Motor neuron (in vitro differentiated cells): Measurements from ENCODE around the gene USP33. TPM values are rescaled to one million over a fixed set of nuclear protein-coding genes. Genes with fewer than 3 reads are reported as not detected.
"Not testable (repeated sequence)": the region's sequence is repeated elsewhere in the genome, so short reads cannot be mapped to it uniquely, and the experiment has no call there.

ENCODE experiments used
- ATAC-seq, 8 experiments: fragments of 200-7000 bp; cut with Tn5 transposase; replicated peaks in 6 of 8; 2 replicates each; pipeline ENCODE4 v1.8.0; 2021; ENCODE audit warnings: mild to moderate bottlenecking in 8 of 8, moderate library complexity in 8 of 8
- H3K27ac ChIP-seq, 2 donors: fragments of 250-450 bp; sonication (Bioruptor Pico); 2 replicates each; pipeline ENCODE4 v1.9.0; 2021; ENCODE audit warnings: antibody characterized with exemption in 2 of 2, mild to moderate bottlenecking in 2 of 2, moderate library complexity in 1 of 2
- H3K4me1 ChIP-seq, 2 donors: fragments of 250-450 bp; sonication (Bioruptor Pico); replicated peaks in 1 of 2; 2 replicates each; pipeline ENCODE4 v1.6.1; 2021; ENCODE audit warnings: antibody characterized with exemption in 2 of 2, mild to moderate bottlenecking in 2 of 2, moderate library complexity in 1 of 2
- H3K4me3 ChIP-seq, 5 donors: fragments of 250-450 bp; sonication (Bioruptor Pico); 2 replicates each; pipeline ENCODE4 v1.9.0; 2021; ENCODE audit warnings: antibody characterized with exemption in 5 of 5, mild to moderate bottlenecking in 5 of 5, moderate library complexity in 4 of 5
- WGBS, 10 experiments: fragments of 450-650 bp; shearing (Covaris generic); methylation state at CpG; one replicate each; pipeline ENCODE4 v1.0.0; 2022; 5-methylcytosine and 5-hydroxymethylcytosine counted together
- in situ Hi-C, 9 experiments: fragments of 400-800 bp; cut with MboI; loops; one replicate each; pipeline ENCODE4 v1.15.0; 2021; ENCODE audit warnings: low sequenced_read_pairs in 9 of 9, low pct_unique_long_range_greater_than_20kb in 2 of 9; ENCODE audit not compliant: unreplicated experiment in 9 of 9
- total RNA-seq, 8 experiments: library from RNA; unstranded; fragments of 300-600 nt; gene quantifications; 2 replicates each; pipeline versions ENCODE4 v1.2.3 to v1.2.4, GENCODE V29; 2022

USP33 gene
- total RNA-seq = 100 to 1,000 TPM in 2 of 8 experiments, 10 to 100 TPM in 6; 44.5 to 103 (median 86.3) TPM

DNA sequence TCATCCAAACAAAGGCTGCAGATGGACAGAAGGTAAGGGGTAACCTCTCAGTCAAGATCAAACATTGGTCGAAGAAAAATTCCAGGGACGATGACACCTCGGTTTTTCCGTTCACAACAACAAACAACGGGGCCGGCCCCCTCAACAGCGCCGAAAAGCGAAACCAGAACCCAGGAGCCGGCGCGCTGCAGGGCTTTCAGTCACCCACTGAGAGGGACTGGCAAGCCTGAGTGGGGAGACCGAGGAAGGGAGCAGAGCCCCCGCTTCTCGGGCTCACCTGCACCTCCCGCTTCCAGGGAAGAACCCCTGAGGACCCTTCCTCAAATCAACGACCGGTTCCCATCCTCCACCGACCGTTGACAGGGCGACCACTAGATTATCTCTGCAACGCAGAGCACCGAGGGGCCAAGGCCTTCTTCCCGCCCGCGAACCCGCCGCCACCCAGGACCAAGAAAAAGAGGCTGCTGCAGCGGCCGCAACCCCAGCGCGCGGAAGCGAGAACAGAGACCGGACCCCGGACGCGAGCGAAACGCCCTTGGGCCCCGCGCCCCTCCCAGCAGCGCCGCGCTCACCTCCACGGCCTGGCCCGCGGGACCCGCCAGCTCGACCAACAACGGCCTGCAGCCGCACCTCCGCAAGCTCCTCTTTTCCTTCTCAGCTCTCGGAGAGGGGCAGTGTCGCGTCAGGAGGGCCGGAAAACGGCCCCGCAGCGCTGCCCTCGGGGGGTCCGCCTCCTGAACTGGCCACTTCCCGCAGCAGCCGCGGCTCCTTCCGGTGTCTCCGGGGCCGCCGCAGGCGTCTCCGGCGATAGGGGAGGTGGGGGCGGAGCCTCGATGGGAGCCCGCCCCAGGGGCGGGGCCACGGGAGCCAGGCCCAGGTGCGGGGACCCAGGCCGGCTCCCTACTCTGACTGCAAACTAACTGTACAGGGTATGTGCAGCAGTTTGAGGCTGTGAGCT is at the start of gene USP33:
TSS of gene USP33 (minus strand) at position 782 of the 958 bp plus-strand sequence. CDS start 18,155 bp downstream, outside the sequence.
- WGBS, 10 experiments = 0 to 2% (median 0%) methylated on average over 1 to 40 of the region's 79 CpGs; no CpG with 5 or more reads in 2 of the 10 experiments
- Histone ChIP-seq H3K4me1 (peaks cover 6 to 16% of the 10 kb centered on the region in 2 donors), H3K27ac (peak within 1 kb of the TSS; percentile 80 to 87), H3K4me3 (peak within 1 kb of the TSS; percentile 77 to 95 (median 80))
- in situ Hi-C loops = no loop called here
- peak; percentile 82 to 98 (median 96) for ATAC-seq

DNA sequence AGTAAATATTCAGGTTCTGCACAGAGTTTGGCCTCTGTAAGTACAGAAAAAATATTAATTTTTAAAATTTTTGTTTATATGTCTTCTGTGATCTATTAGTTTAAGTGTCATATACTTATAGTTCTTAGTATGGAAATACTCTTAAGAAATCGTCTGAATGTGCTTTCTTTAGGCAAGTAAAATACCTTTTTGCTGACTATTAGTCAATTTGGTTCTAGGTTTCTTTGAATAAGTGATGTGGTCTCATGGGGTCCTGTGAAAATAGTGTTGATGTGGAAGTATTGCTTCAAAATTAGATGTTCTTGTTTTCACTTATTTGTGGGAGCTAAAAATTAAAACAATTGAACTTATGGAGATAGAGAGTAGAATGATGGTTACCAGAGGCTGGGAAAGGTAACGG is 43.7 kb upstream of the USP33 start:
- no peaks in the 10 kb centered on the region for H3K4me1 ChIP-seq

DNA sequence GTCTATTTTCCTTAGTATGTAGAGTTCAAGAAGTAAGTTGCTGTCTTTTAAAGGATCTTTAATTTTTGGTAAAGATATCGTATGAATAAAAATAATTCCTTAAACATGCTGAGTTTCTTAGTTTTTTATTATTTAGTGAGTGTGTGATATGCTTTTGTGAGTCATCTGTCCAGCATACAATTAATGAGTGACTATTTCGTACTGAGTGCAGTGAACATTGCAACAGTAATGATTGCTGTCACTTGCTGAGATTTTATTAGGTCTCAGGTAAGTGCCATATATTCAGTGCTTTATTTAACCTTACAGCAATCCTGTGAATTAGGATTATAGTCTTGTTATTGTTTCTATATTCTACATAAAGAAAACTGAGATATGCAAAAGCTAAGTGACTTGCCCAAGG is 42.4 kb upstream of the USP33 start:
- Histone ChIP-seq H3K4me3 (no peak overlapping the region), H3K27ac (no peak overlapping the region), H3K4me1 (no peaks in the 10 kb centered on the region)
- in situ Hi-C loops = no loop called here
- ATAC-seq = no peak
- WGBS, 10 experiments = 79 to 100% (median 100%) methylated on average over 1 to 2 of the region's 2 CpGs

More for the DNA sequence above, 43.7 kb upstream of the USP33 start:
- ATAC-seq = no peak
- H3K4me3 ChIP-seq = no peak overlapping the region
- WGBS, 10 experiments = 50 to 100% (median 91%) methylated on average over 1 to 2 of the region's 2 CpGs; no CpG with 5 or more reads in 1 of the 10 experiments
- in situ Hi-C loops = no loop called here
- no peak overlapping the region for H3K27ac ChIP-seq

DNA sequence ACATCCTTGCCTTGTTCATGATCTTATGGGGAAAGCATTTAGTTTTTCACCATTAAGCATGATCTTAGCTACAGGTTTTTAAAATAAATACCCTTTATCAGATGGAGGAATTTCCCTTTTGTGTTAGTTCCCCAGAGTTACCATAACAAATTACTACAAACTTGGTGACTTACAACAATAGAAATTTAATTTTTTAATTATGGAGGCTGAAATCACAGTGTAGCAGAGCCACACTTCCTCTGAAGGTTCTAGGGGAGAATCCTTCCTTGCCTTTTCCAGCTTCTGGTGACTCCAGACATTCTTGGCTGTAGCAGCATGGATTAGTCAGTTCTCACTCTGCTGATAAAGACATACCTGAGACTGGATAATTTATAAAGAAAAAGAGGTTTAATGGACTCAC is 38.3 kb upstream of the USP33 start:
- no peak for ATAC-seq
- in situ Hi-C loops = no loop called here
- H3K4me3 ChIP-seq = no peak overlapping the region
- H3K27ac ChIP-seq = no peak overlapping the region
- H3K4me1 ChIP-seq = no peaks in the 10 kb centered on the region

DNA sequence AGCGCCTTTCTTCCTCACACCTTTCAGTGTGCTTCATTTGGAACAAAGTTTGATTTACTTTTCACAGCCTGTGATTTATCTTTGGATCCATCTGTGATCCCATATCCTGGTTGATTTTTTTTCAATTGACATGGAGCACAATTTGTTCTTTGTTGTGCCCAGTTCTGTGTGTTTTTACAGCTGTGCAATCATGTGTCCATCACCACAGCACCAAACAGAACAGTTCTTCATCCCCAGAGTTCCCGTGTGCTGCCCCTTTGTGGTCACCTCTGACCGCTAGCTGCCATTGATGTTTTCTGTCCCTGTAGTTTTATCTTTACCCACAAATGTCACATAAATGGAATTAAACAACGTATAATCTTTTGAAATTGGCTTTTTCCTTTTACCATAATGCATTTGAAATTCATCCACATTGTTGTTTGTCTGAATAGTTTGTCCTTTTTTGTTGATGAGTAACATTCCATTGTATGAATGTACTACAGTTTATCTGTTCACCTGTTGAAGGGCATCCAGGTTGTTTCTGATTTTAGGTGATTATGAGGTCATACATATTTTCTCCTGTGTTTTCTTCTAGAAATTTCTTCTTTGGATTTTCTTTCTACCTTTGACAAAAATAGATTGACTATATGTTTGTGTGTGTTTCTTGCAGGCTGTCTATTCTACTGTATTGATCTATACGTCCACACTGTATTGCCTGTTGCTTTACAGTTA is 37.2 kb upstream of the USP33 start:
- Histone ChIP-seq H3K4me3 (no peak overlapping the region), H3K27ac (no peak overlapping the region), H3K4me1 (no peaks in the 10 kb centered on the region)
- no peak for ATAC-seq
- in situ Hi-C loops = no loop called here
- WGBS, 10 experiments = 79 to 100% (median 91%) methylated on average over 1 to 5 of the region's 5 CpGs

DNA sequence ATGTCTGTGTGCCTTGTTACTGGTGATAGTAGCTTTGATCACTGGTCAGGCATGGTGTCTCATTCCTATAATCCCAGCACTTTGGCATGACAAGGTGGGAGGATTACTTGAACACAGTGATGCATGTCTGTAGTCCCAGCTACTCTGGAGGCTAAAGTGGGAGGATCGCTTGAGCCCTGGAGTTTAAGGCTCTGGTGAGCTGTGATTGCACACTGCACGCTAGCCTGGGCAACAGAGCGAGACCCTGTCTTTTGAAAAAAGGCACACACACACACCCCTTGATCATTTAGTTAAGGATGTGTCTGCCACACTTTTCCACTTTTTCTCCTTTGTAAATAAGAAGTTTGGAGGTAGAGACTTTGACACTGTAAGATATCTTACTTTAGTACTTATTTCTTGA is 34.9 kb upstream of the USP33 start:
- no peaks in the 10 kb centered on the region for H3K4me1 ChIP-seq
- in situ Hi-C loops = no loop called here
- no peak for ATAC-seq
- no peak overlapping the region for H3K27ac ChIP-seq
- 83 to 100% (median 100%) methylated on average over 1 to 3 of the region's 3 CpGs; no CpG with 5 or more reads in 3 of the 10 experiments for WGBS, 10 experiments
- no peak overlapping the region for H3K4me3 ChIP-seq

DNA sequence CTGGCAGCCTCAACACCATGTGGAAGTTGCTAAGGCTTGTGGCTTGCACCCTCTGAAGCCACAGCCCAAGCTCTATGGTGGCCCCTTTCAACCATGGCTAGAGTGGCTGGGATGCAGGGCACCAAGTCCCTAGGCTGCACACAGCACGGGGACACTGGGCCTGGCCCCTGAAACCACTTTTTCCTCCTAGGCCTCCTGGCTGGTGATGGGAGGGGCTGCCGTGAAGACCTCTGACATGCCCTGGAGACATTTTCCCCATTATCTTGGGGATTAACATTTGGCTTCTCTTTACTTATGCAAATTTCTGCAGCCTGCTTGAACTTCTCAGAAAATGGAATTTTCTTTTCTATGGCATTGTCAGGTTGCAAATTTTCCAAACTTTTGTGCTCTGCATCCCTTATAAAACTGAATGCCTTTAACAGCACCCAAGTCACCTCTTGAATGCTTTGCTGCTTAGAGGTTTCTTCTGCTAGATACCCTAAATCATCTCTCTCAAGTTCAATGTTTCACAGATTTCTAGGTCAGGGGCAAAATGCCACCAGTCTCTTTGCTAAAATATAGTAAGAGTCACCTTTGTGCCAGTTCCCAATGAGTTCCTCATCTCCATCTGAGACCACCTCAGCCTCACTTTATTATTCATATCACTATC is 26.6 kb upstream of the USP33 start:
- H3K4me1 ChIP-seq, in situ Hi-C loops, H3K4me3 ChIP-seq, H3K27ac ChIP-seq, ATAC-seq: not testable (repeated sequence)
- 29 to 100% (median 90%) methylated on average over 1 to 2 of the region's 2 CpGs; no CpG with 5 or more reads in 3 of the 10 experiments for WGBS, 10 experiments

DNA sequence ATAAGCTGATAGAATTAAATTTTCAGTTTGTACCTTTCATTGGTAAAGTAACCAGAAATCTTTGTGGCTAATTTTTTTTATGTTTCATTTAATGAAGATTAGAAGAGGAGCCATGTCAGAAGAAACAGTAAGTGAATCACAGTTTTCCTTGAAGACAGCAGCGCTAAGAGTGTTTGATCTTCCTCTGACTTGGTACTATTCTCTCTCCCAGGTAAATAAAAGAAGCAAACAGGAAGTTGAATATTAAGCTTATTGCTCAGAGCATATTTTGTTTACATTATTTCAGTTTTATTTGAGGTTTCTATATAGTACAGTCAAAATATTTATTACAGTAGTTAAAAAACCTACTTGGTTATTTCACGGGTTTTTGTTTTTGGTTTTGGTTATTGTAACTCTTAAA is 23.5 kb upstream of the USP33 start:
- Histone ChIP-seq H3K4me3 (no peak overlapping the region), H3K27ac (no peak overlapping the region), H3K4me1 (peaks cover 3 to 15% of the 10 kb centered on the region in 2 donors)
- ATAC-seq = no peak
- WGBS, 10 experiments = 71 to 100% (median 93%) methylated on average over 1 to 2 of the region's 2 CpGs
- in situ Hi-C loops = no loop called here

DNA sequence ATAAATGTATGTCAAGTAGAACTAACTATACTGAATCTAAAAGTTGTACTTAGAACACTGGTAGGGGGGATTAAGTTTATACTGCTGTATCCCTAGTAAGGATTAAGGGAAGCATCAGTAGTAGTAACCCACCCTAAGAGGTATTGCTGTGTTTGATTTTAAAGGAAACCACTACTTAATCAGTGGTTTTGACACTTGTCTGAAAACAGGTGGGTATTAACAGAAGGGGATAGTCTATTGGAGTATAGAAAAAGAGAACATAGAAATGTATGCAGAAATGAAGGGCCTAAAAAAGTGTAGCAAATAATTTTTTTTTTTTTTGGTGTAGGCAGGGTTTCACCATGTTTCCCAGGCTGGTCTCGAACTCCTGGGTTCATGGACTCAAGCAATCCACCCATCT is 22.0 kb upstream of the USP33 start:
- WGBS, 10 experiments = 69 to 100% (median 100%) methylated on average over 1 of the region's 1 CpG; no CpG with 5 or more reads in 6 of the 10 experiments
- no peak for ATAC-seq
- H3K4me1 ChIP-seq = peaks cover 3 to 15% of the 10 kb centered on the region in 2 donors
- in situ Hi-C loops = no loop called here
- no peak overlapping the region for H3K27ac ChIP-seq
- no peak overlapping the region for H3K4me3 ChIP-seq

DNA sequence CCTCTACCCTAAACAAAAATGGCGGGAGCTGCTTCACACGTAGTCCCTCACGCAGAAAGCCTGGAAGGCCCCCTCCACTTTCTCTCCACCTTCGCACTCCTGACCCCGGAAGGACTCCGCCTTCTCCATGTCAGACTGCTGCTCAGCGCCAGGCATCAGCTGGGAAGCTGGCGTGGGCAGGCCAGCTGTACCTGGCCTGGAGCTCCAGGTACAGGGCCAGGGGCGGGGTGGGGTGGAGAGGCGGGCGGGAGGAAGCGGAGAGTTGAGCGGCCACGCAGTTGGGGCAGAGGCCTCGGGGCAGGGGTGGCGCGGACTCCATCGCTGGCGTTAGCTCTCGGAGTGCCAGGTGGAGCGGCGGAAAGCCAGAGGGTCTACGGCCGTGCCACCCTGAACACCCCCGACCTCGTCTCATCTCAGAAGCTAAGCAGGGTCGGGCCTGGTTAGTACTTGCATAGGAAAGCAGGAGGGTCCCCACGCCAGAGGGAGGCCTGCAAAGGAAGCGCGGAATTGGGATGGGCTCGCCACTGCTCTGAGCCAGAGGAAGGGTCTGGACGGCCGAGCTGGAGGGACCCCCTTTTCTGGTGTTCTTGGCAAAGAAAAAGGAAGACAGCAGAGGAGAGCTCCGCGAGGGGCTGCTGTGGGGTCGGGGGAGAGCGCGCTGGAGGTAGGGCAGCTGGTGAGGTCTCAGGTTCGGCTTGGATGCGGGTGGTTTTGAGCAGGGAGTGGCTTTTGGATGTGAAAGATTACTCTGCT is 20.1 kb upstream of the USP33 start, which contains the start of gene MIGA1:
TSS of gene MIGA1 (plus strand) at position 121 of the 753 bp plus-strand sequence. CDS start 3,604 bp downstream, outside the sequence.
- peaks cover 3 to 15% of the 10 kb centered on the region in 2 donors for H3K4me1 ChIP-seq
- in situ Hi-C loops = no loop called here
- peak within 1 kb of the TSS; percentile 60 to 79 (median 67) for H3K4me3 ChIP-seq
- ATAC-seq = peak; percentile 95 to 99 (median 98)
- peak within 1 kb of the TSS; percentile 62 to 73 for H3K27ac ChIP-seq
- WGBS, 10 experiments = 0 to 2% (median 0%) methylated on average over 1 to 19 of the region's 40 CpGs; no CpG with 5 or more reads in 2 of the 10 experiments

DNA sequence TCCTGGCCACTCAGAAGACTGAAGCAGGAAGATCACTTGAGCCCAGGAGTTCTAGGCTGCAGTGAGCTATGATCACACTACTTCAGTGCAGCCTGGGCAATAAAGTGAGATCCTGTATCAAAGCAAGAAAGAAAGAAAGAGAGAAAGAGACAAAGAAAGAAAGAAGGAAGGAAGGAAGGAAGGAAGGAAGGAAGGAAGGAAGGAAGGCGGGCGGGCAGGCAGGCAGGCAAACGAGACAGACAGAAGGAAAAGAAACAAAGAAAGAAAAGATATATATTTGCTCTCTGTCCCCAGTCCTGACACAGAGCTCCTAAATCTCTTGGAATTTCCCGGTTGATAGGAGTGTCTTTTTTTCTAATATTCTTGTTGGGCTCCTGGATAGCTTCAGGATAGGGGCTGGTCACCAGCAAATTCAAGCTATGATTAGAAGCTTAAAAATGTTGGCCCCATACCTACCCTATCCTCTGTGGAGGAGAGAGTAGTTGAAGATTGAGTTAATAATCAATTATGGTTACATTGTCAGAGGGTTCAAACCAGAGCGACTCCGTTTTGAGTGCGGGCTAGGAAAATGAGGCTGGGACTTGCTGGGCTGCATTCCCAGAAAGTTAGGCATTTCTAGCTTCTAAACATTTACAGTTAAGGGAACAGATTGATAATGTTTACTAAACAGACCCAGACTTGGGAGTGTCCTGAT is 16.5 kb upstream of the USP33 start:
- Histone ChIP-seq H3K27ac (no peak overlapping the region), H3K4me3 (no peak overlapping the region), H3K4me1 (peaks cover 3 to 14% of the 10 kb centered on the region in 2 donors)
- in situ Hi-C loops = no loop called here
- WGBS, 10 experiments = 68 to 100% (median 88%) methylated on average over 1 to 7 of the region's 7 CpGs; no CpG with 5 or more reads in 3 of the 10 experiments
- no peak for ATAC-seq

DNA sequence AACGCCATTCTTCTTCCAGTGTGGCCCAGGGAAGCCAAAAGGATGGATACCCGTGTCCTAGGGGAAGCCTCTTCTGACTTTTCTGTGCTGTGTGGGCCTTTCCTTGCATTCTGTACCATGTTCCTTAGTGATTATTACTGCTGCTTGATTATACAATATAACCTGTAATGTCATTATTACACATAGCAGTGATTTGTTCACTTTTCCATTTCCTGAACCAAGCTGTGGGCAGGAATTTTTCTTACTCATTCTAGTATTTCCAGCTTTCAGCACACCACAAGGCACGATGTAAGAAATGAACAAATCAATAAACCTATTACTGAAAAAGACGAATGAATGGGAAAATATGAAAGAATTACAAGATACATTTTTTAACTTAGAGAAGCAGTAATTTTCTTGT is 8.4 kb upstream of the USP33 start:
- WGBS, 10 experiments = 54 to 94% (median 86%) methylated on average over 2 to 4 of the region's 4 CpGs
- no peak overlapping the region for H3K27ac ChIP-seq
- no peak overlapping the region for H3K4me3 ChIP-seq
- ATAC-seq = no peak
- in situ Hi-C loops = no loop called here
- no peaks in the 10 kb centered on the region for H3K4me1 ChIP-seq
